ENCODE data around the gene RAB36.

- TF ChIP-seq HMG20B (CRISPR knock-in tag; IDR thresholded peaks at IDR 0.05) = no peak
- no peak for TF ChIP-seq ZMIZ1 (IDR thresholded peaks at IDR 0.05; ENCODE audit: low read depth in 2 of 2, low read length in 2 of 2)
- no peak for TF ChIP-seq SMC3 (conservative IDR thresholded peaks at IDR 0.05; ENCODE audit: insufficient read depth, low read depth, low read length)
- TF ChIP-seq SAFB2 (IDR thresholded peaks at IDR 0.05; ENCODE audit: borderline replicate concordance, low read depth, low read length, severe bottlenecking) = no peak
Measured at GRCh38 chr22:23122992-23123803, 22.1 kb upstream of the RAB36 start.

Measured in K562 (cell line).